GM18858 (cell line): ENCODE data around the gene RAB17.
"Not testable (repeated sequence)": the region's sequence is repeated elsewhere in the genome, so short reads cannot be mapped to it uniquely, and the experiment has no call there.

Source experiments
- ATAC-seq: cut with Tn5 transposase; IDR thresholded peaks from one replicate; pipeline ENCODE4 v1.9.1; 2021; ENCODE audit not compliant: unreplicated experiment

RAB17 gene

DNA sequence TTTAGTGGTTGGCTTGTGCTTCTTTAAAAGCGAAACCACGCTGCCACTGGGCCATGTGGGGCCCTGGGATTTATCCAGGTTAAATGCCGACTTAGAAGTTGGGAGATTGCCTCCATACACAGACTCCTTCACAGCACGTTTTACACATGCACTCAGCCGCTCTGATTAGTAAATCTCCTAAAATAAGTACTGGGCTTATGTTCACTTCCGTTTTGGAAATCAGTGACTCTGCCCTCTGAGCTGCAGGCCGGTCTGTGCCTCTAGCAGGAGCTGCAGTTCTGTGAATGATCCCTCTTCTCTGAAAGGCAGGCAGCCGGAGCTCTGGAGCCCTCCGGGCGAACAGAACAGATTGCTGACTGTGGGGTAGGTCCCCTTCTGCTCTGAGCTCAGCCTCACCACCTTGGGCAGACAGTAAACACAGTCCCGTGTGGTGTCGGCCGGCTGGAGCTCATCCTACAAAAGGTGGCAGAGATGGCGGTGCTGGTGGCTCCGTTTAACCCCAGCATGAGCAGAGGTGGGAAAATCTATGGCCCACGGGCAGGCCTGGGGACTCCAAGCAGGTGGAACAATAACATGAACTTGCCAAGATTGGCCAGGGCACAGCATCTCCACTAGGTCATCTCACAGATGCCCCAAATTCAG is 9.8 kb upstream of the RAB17 start:
- no peak for ATAC-seq

DNA sequence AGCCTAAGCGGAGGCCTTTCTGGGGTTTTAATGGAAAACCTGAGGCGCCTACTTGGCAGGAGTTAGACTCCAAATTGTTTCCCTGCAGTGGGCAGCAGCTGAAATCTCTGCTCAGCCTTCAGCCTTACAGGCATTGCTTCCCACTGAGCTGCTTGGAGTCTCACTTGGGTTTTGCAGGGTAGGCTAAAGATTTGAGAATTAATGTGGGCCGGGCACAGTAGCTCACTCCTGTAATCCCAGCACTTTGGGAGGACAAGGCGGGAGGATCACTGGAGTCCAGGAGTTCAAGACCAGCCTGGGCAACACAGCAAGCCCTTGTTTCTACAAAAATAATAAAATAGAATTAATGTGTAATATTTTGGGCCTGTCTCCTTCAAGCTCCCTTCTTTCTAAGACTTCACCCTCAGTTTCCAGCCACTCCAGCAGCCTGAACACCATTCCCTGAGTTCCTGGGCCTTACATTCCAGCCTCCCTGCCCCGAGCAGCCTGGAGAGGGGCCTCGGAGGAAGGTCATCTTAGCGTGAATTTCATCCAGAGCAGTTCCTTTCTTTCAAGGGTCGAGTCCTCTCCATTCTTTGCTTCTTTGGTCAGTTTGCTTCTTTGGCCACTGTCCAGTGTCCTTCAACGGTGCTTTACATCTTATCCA is 9.1 kb upstream of the RAB17 start:
- ATAC-seq = no peak

DNA sequence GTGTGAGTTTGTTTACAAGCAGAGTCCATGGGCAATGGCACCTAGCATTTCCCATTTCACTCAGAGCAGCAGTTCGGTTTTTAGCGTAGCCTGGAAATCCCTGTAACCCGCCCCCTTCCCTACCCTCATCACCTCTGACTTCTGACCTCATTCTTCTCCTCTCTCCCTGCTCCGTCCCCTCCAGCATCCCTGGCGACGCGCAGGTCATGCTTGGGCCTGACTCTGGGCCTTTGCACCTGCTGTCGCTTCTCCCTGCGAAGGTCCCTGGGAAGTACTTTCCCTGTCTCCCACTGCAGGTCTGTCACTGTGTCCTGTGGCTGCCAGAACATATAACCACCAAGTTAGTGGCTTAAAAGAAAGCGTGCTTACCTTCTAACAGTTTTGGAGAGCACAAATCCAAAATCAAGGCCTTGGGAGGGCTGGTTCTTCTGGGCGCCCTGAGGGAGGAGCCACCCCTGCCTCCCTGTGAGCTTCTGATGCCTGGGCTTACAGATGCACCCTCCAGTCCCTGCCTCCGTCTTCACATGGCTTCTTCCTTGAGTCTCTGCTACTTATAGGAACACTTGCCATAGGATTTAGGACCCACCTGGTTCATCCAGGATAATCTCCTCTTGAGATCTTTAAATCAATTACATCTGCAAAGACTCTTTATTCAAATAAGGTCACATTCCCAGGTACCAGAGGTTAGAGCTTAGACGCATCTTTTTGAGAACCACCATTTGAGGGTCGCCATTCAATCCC is 8.1 kb upstream of the RAB17 start:
- no peak for ATAC-seq

DNA sequence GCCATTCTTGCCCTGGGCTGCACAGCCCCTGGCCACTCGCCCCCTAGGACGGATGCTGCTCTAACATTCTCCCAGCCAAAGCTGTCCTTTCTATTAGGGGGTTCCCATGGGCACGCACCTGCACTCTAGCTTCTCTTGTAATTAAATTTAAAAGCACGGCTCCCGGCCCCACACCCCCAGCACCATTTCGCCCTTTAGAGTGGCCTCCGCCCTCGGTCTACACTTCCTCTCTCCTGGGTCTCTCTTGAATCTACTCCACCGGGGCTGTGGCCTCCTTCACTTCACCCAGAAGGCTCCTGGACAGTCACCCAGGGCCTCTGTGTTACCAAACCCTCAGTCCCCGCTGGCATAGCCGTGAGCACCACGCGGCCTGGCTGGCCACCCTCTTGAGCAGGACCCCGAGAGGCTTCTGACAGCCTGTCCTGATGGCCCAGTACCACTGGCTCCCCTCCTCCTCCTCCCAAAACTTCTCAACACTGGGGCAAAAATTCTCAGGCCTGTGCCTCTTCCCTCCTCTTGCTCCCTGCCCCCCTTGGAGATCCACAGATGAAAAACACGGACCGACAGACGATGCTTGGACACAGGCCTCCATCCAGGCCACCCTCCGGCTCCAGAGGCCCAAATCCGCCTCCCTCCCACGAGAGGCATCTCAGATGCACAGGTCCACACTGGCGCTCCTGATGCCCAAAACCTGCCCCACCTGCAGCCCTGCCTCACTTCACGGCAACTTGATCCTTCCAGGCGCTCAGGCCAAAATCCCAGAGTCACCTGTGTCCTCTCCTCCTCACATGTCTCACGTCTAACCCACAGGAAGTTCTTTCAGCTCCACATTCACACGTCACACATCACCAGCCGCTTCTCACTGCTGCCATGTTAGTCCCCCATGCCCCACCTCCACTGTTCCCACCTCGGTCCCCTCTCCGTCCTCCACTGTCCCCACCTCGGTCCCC is 6.9 kb upstream of the RAB17 start:
- no peak for ATAC-seq

DNA sequence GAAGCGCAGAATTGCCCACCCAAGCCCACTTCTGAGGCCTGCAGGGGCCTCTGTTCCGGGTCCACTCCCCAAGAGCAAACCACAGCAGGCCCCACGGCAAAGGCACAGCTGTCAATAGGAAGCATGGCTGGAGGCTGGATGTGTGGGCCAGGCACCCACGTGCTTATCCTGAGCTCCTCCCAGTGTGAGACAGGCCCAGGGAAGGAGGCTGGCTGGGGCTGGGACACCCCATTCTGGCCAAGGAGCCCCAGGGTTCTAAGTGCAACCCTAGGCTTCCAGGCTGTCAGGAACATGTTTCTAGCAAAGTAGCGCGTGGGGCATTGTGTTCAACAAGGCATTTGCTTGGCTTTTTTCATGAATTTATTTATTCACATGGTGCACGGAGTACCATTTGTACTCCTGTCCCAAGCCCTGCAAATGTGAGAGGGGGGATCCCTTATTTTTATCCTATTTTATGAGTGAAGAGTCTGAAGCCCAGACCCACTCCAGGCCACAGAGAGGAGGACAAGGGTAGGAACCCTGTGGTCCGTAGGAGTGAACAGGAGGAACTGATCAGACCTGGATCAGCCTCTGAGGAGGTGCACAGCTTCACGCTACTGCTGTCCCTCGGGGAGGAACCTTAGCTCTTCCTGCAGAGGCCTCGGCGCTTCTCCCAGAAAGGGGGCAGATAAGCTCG is 6.1 kb upstream of the RAB17 start:
- ATAC-seq = no peak

DNA sequence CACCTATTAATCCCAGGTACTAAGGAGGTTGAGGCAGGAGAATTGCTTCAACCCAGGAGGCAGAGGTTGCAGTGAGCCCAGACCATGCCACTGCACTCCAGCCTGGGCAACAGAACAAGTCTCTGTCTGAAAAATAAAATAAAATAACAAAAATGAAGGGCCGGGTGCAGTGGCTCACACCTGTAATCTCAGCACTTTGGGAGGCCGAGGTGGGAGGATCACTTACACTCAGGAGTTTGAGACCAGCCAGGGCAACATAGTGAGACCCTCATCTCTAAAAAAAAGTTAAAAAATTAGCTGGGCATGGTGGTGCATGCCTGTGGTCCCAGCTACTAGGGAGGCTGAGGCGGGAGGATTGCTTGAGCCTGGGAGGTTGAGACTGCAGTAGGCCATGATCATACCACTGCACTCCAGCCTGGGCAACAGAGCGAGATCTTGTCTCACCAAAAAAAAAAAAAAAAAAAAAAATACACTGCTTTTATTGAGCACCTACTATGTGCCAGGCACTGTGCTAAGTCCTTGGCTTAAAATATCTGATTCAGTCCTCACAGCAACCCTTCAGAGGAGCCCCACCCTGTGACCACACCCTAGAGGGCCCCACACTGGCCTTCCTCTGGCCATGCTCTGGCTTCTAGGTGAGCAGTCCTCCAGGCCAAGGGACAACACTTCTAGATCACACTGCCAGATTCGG is 5.4 kb upstream of the RAB17 start:
- ATAC-seq = not testable (repeated sequence)

DNA sequence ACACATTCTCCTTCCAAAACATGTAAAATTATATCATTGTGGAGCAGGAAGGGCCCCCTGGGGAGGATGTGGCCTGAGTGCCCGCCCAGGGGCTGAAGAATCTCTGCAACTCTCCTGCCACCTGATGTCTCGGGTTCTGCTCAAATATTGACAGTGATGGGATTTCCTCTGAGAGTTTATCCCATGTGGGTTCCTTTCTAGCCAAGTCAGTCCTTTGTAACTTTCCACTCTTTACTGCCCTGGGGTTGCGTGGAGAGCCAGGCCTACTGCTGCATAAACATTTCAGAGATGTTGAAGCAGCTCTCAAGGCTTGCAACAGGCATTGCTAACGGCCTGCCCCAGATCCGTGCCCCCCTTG is 4.0 kb upstream of the RAB17 start:
- no peak for ATAC-seq

DNA sequence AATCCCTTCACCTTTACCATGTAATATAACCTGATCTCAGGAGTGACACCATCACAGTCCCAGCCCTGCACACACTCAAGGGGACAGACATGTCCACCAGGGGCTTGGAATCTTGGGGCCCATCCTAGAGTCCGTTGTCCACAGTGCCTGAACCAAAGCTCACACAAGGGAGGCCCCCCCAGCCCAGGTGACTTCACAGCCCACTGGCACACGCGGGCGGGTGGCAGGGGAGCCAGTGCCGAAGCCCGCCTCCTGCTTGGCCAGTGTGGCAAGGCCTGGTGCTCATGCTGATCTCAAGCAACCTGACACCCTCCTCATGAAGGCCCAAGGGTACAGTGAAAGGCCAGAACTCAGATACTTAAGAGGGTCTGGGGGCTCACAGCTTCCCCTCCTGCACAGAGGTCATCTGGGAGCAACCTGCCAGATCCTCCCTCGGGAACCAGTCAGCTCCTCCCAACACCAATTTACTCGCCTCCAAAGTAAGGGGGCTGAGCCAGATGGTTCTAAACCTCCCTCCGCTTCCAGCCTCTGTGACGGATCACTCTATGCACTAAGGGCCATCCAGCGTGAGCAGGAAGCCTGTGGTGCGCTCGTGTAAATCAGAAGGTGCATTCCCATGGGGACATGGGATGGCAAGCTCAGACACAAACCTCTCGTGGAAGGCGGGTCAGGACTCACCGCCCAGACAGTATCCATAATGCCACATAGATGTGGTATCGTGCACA is 3.2 kb upstream of the RAB17 start:
- ATAC-seq = no peak

DNA sequence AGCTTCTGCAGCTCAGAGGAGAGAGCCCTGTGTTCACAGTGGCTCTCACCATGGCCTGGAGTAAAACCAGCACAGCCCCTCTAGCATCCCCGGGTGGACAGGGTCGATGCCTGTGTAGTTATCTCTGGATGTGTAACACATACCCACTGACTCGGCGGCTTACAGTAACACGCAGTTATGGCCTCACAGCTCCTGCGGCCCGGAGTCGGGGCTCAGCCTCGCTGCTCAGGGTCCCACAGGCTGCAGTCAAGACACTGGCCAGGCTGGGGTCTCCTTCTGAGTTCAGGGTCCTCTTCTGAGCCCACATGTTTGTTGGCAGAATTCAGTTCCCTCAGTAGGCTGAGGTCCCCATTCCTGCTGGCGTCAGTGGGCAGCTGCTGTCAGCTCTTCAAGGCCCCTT is 2.5 kb upstream of the RAB17 start:
- ATAC-seq = no peak

DNA sequence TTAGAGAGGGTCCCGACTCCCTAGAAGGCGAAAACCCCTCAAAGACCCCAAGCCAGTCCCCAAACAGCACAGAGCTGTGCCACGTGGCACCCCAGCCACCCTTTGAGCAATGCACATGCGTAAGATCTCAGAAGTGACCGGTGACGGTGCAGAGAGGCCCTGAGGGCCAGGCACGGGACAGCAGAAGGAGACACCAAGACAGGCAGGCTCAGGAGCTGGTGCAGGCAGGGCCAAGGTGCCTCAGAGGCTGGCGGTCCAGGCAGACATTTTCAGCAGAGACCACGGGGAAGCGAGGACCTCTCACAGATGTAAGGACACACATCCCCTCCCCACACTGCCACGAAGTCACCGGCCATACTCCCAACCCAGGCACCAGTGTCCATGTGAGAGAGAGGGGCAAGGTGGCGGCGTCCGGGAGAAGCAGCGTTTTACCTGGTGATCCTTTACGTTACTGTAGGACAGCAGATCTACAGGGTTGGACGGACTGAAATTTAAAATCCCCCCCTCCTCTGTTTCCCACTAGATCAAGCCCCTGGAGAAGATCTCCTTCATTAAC is 2.0 kb upstream of the RAB17 start:
- ATAC-seq = no peak

DNA sequence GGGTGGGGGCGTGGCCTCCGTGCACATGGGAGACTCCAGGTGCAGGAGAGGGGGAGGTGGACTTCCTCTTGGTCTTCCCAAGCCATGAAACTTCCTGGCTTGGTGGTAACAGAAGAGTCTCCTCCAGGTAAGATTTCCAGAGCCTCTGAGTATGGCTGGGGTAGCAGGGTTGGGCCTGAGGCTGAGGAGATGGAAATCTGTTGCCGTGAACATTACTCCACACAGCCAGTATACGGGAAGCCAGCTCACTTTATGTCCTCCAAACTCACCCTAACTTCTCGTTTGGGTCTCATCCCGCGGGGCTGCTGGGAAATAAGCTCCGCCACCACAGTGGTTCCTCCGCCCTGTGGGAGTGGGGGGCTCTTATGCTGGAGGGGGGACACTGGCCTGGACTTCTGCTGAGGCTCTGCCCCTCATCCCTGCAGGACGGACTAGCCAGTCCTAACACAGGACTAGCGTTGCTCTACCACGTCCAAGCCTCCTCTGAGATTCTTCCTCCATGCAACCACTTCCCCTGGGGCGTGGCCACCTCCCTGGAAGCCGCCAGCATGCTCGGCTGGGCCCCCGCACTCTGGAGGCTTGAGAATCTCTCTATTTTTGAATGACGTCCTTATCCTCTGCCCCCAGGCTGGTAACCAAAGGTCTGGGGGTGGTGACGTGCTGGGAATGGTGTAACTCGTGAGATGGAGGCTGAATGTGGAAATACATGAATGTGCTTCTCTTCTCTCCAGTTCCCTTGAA is 777 bp upstream of the RAB17 start:
- ATAC-seq = no peak

DNA sequence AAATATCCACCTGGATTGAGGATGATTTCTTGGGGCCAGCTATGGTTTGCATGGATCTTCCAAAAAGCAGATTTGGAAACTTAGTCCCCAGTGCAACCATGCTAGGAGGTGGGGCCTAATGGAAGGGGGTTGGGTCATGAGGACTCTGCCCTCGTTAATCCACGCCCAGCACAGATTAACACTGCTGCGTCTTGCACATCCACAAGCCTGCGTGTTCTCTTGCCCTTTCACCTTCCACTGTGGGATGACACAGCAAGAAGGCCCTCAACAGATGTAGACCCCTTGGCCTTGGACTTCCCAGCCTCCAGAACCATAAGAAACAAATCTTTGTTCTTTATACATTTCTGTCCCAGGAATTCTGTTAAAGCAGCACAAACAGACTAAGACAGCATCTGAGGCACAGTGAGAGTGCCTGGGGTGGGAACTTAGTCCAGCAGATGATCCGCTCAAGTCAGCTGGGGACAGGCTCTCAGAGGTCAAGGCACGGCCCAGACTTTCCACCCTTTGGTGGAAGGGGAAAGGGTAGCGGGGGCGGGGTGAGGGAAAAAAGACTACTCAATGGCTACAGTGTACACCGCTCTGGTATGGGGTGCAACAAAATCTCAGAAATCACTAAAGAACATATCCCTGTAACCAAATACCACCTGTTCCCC is 2.4 kb downstream of the RAB17 start:
- ATAC-seq = no peak

DNA sequence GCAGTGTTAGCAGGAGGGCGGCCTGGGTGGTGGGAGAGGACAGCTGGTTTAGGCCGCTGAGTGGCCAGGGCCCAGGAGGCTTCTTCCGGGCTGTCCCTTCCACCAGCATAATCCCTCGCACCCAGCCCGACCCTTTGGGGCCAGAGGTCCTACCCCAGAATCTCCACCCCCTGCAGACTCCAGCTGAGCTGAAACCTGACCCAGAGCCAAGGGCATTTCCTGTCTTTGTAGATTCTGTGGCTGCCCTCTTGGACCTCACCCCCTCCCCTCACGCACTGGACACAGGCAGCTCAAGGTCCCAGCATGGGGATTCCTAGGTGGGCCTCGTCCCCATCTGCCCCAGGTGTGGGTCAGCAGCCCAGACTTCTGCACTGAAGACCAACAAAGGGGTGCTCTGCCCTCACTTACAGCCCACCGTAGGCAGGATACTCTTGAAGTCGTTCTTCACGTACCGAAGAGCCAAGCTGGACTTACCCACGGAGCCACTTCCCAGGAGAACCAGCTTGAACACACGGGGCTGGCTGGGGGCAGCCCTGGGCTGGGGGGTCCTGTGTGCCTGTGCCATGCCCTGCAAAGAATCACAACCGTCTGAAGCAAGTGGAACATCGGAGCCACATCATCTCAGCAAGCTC is 4.8 kb downstream of the RAB17 start:
- no peak for ATAC-seq

DNA sequence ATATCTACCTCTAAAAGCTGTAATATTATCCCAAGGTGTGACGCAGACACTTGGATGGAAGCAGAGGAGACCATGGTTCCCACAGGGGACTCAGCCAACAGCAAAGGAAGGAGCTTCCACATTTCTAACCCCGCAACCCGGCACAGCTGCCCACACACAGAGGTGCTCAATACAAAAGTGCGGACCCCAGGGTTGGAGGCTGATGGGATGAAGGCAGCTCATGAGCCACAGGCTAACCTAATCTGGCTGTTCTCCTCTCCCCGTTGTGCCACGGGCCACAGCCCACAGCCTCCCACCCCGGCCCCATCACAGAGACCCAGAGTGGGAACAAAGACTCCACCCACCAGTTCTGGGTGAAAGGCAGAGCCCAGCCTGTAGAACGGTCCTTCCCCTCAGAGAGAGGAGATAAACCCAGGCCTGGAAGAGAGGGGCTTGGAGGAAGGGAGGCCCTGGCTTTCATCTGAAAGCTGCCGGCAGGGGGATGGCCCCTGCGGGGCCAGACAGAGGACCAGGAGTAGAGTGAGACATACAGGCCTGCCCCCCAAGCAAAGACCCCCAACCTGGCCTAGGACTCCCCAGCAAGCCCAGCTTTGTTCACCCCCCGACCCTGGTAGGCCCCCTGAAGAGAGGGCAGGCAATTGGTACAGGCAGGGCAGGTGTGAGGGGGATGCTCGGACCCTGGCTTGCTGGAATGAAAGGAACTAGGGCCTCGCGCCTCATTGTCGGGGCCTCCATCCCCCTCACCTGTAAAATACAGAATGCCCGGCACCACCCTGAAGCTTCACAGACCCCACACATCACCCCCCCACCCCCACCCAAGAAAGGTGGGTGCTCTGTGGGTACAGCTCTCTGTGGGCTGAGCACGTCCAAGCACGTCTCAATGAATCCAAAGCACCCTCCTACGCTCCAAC is 6.9 kb downstream of the RAB17 start:
- no peak for ATAC-seq

DNA sequence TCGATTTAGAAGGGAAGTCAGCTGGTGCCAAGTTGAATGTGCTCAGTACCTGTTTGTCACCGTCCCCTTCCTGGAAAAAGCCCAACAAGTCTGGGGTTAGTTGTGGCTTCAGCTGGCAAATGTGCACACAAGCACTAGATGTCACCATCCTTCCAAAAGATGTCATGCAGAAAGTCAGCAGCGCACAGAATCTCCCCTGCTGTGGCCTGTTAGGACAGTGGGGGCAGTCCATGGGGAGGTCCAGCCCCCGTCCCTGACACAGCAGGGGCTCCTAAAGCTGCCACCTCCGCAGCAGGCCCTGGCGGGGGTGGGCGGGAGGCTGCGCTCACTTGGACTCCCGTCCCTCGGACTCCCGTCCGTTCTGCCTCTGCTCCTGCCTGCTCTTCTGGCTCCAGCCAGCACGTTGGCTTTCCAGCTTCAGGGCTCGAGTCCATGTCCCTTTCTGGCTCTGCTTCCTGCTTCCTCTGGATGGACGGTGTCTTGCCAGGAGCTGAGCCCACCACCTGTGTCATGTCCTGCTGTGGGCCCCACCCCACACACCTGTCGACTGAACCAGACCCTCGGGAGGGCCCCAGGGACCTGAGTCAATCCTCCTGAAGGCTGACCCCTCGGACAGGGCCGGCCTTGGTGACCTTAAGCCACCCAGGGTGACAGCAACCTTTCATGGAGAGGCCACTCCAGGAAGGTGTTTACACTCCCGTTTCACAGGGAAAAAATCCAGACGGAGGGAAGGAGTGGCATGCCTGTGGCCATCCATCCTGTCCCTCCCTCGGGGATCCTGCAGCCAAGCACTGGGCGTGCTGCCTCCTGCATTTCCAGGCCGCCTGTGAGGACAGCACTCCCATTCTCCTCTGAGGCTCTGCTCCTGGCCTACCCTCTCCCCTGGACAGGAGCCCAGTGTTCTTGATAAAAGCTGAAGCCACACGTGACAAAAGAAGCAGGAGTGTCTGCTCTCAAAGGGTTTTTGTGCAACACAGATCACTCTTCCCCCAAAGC is 8.5 kb downstream of the RAB17 start:
- ATAC-seq = no peak
